ENCODE measurements around the gene SLC39A12. TPM values are rescaled to one million over a fixed set of nuclear protein-coding genes. Genes with fewer than 3 reads are reported as not detected.

The SLC39A12 gene
- total RNA-seq, 1 donor from 2014 or later = not detected

Other genes with a start within 250 kb of the SLC39A12 start
- 0.51 TPM for gene TMEM236, start 199.7 kb upstream of the SLC39A12 start, total RNA-seq
- gene MRC1, start 142.6 kb upstream of the SLC39A12 start, total RNA-seq = 38.3 TPM
- 45.6 TPM for gene CACNB2, start 188.5 kb downstream of the SLC39A12 start, total RNA-seq